GM18907 (cell line): Measurements from ENCODE around the gene TMEM17.
"Not testable (repeated sequence)": the region's sequence is repeated elsewhere in the genome, so short reads cannot be mapped to it uniquely, and the experiment has no call there.

Experiments used
- ATAC-seq: cut with Tn5 transposase; IDR thresholded peaks from one replicate; pipeline ENCODE4 v1.9.1; 2021; ENCODE audit warnings: mild to moderate bottlenecking, moderate library complexity; ENCODE audit not compliant: unreplicated experiment

Gene TMEM17

DNA sequence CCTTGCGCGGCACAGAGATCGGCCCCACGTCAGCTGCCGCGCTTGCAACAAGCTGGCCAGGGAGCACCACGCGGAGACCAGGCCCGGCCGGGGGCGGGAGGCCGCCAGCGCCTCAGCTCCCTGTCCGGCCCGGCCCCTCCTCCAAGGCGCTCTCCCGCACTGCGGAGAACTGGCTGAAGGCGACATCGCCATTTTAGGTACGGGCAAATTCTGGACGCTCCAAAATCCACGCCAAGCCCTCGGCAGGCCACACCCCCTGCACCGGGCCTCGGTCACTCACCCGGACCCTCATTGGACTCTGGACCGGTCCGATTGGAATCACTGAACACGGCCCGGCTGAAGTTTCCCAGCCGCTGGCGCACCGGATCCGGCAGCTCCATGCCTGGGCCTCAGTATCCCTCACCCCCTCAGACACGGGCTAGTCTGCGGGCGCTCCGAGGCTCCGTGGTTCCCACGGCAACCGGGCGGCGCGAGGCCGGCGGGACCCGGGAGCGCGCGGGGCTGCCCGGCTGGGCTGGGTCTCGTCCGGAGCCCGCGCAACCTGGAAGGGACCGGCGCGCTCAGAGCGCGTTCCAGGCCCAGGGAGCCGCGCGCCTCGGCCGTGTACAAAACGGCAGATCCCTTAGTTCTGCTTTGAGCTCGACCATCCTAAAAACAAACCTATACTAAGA, at the start of gene TMEM17:
Gene TMEM17, minus strand, starts transcription at position 446 of the 671 bp plus-strand sequence. Its CDS starts 66 bp downstream, at position 380.
- ATAC-seq, result peak; percentile 83

GRCh38 chr2:62554440-62554839, 48.4 kb upstream of the TMEM17 start:
- ATAC-seq, result no peak

DNA sequence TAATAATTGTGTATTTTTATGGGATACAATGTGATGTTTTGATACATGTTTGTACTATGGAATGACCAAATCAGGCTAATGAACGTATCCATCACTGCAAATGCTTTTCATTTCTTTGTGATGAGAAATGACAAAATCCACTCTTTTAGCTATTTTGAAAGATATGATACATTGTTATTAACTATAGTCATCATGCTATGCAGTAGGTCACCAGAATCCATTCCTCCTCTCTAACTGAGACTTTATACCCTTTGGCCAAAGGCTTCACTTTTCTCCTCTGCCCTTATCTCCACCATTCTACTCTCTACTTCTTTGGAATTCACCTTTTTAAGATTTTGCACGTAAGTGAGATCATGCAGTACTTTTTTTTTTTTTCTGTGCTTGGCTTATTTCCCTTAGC, 44.5 kb upstream of the TMEM17 start:
- no peak for ATAC-seq

DNA sequence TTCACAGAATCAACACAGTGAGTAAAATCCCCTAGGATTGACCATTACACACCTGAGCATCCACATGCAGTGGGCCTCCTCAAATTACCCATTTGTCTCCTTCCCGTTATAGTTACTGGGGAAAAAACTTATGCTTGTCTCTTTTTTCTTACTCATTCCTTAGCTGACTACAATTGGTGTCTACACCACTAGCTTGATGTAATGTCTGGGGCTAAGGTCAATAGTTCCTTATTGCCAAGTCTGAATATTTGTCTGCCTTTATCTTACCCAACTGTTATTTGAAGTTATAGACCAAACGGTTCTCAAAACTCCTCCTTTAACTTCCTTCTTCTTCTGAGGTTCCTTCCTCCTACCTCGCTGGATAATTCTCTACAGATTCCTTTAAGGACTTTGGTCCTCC, 41.9 kb upstream of the TMEM17 start:
- no peak for ATAC-seq

GRCh38 chr2:62545261-62545660, 39.3 kb upstream of the TMEM17 start:
- ATAC-seq, result no peak

- no peak for ATAC-seq
These were observed 34.6 kb upstream of the TMEM17 start for GRCh38 chr2:62540408-62541168.

GRCh38 chr2:62539606-62540407, 33.8 kb upstream of the TMEM17 start:
- no peak for ATAC-seq

DNA sequence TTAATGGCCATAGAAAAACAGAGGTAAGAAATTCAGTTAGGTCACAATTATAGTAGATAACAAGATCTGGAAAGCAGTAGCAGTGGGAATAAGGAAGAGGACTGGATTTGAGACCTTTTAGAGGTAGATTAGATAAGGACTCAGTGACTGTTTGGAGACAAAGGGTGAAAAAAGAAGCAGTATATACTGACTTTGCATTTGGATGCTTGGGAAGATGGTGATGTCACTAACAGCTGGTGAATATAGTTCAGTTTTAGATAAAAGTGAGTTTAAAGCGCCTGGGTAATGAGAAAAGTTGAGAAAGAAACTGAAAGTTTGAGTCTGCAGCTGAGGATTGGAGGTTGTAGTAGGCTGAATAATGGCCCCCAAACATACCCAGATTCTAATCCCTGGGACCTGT, 32.8 kb upstream of the TMEM17 start:
- ATAC-seq, result no peak

DNA sequence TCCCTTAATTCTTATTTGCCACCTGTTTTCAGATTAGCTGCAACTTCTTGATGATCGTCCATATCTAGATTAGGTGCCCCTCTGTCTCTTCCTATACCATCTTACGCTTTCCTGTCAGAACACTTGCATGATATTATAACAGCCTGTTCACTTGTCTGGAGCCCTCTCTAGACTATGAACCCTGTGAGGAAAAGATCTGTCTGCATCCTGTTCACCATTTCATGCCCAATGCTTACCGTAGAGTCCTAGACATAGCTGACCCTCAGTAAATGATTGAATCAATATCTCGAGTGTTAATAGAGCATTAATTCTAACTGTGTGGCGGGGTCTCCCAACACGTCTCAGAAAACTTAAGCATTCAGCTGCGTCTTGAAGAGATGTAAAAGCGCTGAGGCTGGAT, 31.8 kb upstream of the TMEM17 start:
- ATAC-seq, result no peak

GRCh38 chr2:62536873-62537547, 31.0 kb upstream of the TMEM17 start:
- no peak for ATAC-seq

DNA sequence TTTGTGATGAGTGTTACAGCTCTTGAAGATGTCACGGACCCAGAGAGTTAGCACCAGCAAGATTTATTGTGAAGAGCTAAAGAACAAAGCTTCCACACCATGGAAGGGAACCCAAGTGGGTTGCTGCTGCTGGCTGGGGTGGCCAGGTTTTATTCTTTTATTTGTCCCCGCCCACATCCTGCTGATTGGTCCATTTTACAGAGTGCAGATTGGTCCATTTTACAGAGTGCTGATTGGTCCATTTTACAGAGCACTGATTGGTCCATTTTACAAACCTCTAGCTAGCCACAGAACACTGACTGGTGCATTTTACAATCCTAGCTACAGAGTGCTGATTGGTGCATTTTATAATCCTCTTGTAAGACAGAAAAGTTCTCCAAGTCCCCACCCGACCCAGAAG, 29.5 kb upstream of the TMEM17 start:
- ATAC-seq, result not testable (repeated sequence)

GRCh38 chr2:62531594-62531993, 25.6 kb upstream of the TMEM17 start:
- no peak for ATAC-seq

GRCh38 chr2:62529758-62530157, 23.8 kb upstream of the TMEM17 start:
- ATAC-seq, result no peak

- no peak for ATAC-seq
These were observed 21.6 kb upstream of the TMEM17 start for GRCh38 chr2:62527478-62528210.

DNA sequence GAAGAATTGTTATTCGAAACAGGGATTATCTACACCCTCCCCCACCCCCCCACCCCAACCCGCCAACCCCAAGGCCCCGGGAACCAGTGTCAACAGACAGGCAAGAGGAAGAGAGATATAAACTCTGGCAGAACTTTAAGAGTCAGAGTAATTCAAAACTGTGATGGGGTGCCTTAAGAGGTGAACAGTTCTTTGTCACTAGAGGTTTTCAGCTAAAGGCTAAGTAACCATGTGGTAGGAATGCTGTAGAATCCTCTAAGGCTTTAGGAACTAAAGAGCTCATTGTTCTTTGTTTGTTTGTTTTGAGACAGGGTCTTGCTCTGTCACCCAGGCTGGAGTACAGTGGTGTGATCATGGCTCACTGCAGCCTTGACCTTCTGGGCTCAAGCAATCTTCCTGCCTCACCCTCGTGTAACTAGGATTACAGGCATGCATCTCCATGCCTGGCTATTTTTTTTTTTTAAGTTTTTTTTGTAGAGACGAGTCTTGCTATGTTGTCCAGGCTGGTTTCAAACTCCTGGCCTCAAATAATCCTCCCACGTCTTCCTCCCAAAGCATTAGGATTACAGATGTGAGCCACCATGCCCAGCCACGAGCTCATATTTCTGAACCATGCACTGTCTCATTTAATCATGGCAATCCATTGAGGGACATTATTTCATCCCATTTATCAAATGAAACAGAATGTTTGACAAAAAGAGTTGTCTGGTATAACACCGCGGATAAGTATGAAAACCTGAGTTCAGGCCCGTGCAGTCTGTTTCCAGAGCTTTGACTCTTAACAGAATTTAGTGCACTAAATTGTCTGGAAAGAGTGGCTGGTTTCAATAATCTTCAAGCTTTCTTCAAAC, 20.8 kb upstream of the TMEM17 start:
- ATAC-seq, result no peak

DNA sequence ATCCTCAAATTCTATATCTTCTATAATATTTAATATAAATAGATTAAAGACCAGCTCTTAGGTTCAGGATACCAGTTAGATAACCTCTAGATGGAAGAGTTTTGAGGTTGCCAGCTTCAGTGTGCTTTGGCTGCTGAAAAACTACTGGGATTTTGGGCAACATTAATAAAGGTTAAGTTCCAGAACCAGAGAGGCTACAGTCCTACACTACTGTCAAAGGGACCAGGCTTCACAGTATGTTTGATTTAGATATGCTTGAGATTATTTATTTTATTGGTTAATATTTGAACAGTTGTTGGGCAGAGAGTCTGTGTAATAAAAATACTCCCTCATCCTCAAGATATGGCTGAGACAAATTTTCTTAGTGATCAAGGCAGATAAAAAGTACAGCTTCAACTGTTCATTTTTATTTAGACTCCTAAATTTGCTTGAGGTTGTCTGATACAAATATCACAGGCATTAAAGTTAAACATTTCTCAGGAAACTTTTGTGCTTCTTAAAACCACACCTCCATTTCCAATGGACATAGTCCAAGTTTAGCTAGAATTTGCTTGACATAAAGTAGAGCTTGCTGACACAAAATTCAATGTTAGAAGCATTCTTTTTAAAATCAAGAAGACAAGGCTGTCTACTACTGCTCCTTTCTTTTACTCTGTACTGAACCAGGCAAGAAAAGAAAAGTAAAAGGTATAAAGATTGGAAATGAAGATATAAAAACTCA, 19.7 kb upstream of the TMEM17 start:
- no peak for ATAC-seq

GRCh38 chr2:62524293-62524941, 18.4 kb upstream of the TMEM17 start:
- no peak for ATAC-seq

DNA sequence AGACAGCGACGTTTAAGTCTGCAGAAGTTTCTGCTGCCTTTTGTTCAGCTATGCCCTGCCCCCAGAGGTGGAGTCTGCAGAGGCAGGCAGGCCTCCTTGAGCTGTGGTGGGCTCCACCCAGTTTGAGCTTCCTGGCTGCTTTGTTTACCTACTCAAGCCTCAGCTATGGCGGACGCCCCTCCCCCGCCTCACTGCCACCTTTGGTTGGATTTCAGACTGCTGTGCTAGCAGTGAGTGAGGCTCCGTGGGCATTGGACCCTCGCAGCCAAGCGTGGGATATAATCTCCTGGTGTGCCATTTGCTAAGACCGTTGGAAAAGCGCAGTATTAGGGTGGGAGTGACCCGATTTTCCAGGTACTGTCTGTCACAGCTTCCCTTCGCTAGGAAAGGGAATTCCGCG, 15.1 kb upstream of the TMEM17 start:
- not testable (repeated sequence) for ATAC-seq
